ENCODE results near the gene TRPV6.

TRPV6 gene

GRCh38 chr7:142871260-142872105, 14.1 kb downstream of the TRPV6 start:
- no peak overlapping the region for H3K4me3 ChIP-seq (ENCODE audit: low read depth, low read length)
- no peak for DNase-seq (ENCODE audit: low read depth)

- DNase-seq (ENCODE audit: low read depth), result no peak
- H3K4me3 ChIP-seq (ENCODE audit: low read depth, low read length), result no peak overlapping the region
These were observed 14.8 kb downstream of the TRPV6 start for GRCh38 chr7:142870566-142871259.

- no peak for DNase-seq (ENCODE audit: low read depth)
- no peak overlapping the region for H3K4me3 ChIP-seq (ENCODE audit: low read depth, low read length)
These were observed 15.4 kb downstream of the TRPV6 start for GRCh38 chr7:142870147-142870559.

DNA sequence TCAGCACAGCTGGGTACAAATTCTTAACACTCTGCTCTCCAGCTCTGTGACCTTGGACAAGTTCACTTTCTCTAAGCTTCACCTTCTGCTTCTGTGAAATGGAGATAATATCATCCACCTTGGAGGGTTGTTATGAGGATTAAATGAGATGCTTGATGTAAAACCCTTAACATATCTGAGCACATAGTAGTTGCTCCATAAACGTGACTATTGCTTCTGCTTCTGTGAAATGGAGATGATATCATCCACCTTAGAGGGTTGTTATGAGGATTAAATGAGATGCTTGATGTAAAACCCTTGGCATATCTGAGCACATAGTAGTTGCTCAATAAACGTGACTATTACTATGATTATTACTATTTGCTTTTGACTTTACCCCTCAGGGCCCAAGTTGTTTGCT, 16.1 kb downstream of the TRPV6 start:
- DNase-seq (ENCODE audit: low read depth), result no peak
- no peak overlapping the region for H3K4me3 ChIP-seq (ENCODE audit: low read depth, low read length)

DNA sequence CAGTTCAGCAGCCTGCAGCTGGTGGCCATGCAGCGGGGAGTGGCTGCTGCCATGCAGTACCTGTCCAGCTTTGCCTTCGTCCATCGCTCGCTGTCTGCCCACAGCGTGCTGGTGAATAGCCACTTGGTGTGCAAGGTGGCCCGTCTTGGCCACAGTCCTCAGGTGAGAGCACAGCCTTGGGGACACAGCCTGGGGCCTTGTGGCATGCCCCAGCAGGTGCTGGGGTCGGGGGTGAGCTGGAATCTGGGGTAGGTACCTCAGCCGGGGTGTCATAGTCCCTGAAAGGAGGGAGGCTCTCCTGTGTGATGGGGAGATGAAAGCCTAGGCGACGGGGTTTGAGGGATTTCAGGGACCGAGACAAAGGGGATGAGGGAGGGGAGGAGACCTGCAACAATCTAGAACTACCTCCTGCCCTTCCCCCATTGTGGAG, 16.5 kb downstream of the TRPV6 start:
- H3K4me3 ChIP-seq (ENCODE audit: low read depth, low read length), result no peak overlapping the region
- DNase-seq (ENCODE audit: low read depth), result no peak

GRCh38 chr7:142868188-142868985, 17.2 kb downstream of the TRPV6 start:
- DNase-seq (ENCODE audit: low read depth), result no peak
- no peak overlapping the region for H3K4me3 ChIP-seq (ENCODE audit: low read depth, low read length)

DNA sequence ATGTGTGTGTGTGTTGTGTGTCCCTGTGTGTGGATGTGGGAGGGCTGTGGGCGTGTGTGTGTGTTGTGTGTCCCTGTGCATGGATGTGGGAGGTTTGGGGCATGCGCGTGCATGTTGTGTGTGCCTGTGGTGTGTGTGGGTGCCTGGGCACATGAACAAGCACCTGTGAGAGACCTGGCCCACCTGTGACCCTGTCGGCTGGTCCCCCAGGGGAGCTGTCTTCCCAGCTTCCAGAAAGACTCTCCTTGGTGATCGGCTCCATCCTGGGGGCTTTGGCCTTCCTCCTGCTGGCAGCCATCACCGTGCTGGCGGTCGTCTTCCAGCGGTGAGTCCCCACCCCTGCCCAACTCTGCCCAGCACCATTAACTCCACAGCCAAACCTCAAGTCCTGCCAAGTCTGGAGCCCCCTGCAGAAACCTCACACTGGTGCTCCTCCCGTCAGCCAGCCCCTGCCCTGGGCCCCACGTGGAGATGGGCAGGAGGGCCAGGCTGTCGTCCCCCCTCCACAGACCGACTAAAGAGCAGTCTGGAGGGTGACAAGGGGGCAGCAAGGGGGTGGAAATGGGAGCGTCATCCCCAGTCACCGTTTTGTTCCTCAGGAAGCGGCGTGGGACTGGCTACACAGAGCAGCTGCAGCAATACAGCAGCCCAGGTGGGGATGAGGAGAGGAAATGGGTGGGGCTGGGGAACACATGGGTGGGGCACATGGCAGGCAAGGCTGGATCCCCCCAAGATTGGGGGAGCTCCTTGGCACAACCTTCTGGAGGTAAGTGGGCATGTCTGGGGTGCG, 18.0 kb downstream of the TRPV6 start:
- no peak for DNase-seq (ENCODE audit: low read depth)

DNA sequence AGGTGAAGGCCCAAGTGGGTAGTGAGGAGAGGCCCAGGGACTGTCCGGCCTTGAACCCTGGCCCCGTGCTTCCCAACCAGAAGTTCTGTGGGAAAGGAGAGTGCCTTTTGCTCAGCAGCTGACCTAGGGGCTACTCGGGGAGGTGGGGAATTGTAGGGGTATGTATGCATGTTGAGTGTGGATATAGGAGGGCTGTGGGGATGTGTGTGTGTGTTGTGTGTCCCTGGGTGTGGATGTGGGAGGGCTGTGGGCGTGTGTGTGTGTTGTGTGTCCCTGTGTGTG, 18.5 kb downstream of the TRPV6 start:
- H3K4me3 ChIP-seq (ENCODE audit: low read depth, low read length), result no peak overlapping the region
- DNase-seq (ENCODE audit: low read depth), result no peak

More for the DNA sequence above, 18.0 kb downstream of the TRPV6 start:
- no peak overlapping the region for H3K4me3 ChIP-seq (ENCODE audit: low read depth, low read length)

GRCh38 chr7:142866361-142867096, 19.0 kb downstream of the TRPV6 start:
- DNase-seq (ENCODE audit: low read depth), result no peak
- no peak overlapping the region for H3K4me3 ChIP-seq (ENCODE audit: low read depth, low read length)

DNA sequence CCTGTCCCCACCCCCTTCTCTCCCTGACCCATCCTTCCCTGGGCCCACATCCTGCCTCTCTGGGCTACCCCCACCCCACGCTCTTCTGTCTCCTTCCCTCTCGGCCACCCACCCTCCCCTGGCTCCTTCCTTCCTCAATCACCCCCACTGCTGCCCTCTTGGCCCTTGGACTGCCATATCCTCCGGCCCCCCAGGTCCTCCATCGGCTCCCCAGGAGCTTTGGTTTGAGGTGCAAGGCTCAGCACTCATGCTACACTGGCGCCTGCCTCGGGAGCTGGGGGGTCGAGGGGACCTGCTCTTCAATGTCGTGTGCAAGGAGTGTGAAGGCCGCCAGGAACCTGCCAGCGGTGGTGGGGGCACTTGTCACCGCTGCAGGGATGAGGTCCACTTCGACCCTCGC, 19.8 kb downstream of the TRPV6 start:
- H3K4me3 ChIP-seq (ENCODE audit: low read depth, low read length), result no peak overlapping the region
- DNase-seq (ENCODE audit: low read depth), result no peak

GRCh38 chr7:142864980-142865747, 20.4 kb downstream of the TRPV6 start:
- DNase-seq (ENCODE audit: low read depth), result no peak
- no peak overlapping the region for H3K4me3 ChIP-seq (ENCODE audit: low read depth, low read length)

- DNase-seq (ENCODE audit: low read depth), result no peak
These were observed 21.5 kb downstream of the TRPV6 start for GRCh38 chr7:142863891-142864685.

DNA sequence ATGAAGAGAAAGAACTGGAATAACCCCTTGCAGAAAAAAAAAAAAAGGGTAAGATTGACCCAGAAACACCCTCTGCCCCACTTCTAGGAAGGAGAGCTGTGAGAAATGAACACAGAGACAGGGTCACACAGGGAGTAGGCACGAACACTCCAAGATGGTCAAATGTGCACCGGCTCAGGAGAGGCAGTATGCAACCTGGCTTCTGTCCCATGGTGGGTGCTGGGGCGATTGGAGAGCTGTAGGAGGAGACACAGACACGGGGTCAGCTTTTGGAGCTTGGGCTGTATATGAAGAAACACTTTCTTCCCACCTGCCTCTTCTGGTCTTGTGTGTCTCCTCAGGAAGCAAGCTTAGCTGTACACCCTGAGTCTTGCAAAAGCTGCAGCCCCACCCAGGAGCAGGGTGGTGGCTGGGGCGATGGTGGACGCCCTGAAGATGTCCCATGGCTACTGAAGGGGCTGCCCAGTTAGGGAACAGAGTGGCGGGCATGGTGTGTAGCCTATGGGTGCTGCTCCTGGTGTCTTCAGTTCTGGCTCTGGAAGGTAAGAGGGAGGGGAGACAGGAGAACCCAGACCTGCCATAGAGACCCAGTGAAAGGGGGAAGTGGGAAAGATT, 22.7 kb downstream of the TRPV6 start:
- DNase-seq (ENCODE audit: low read depth), result no peak
- no peak overlapping the region for H3K4me3 ChIP-seq (ENCODE audit: low read depth, low read length)

More at GRCh38 chr7:142863891-142864685, 21.5 kb downstream of the TRPV6 start:
- no peak overlapping the region for H3K4me3 ChIP-seq (ENCODE audit: low read depth, low read length)

GRCh38 chr7:142862351-142862750, 23.2 kb downstream of the TRPV6 start:
- H3K4me3 ChIP-seq (ENCODE audit: low read depth, low read length), result no peak overlapping the region
- no peak for DNase-seq (ENCODE audit: low read depth)

DNA sequence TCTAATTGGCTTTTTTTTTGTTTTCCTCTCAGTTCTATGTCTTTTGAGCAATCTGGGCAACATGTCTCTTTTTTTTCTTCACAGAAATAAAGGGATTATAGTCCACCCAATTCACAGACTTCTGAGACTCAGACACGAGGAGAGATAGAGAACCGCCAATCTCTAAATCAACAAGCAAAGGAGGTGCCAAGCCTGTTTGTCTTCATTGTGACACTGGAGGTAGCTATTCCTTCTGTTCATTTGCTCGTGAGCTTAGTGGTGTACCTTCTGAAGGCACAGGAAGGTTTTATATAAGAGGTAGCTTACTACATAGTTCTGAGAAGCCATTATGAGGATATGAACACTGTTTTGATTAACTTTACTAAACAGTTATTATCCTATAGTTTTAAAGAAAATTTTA, 24.6 kb downstream of the TRPV6 start:
- DNase-seq (ENCODE audit: low read depth), result no peak
- no peak overlapping the region for H3K4me3 ChIP-seq (ENCODE audit: low read depth, low read length)

DNA sequence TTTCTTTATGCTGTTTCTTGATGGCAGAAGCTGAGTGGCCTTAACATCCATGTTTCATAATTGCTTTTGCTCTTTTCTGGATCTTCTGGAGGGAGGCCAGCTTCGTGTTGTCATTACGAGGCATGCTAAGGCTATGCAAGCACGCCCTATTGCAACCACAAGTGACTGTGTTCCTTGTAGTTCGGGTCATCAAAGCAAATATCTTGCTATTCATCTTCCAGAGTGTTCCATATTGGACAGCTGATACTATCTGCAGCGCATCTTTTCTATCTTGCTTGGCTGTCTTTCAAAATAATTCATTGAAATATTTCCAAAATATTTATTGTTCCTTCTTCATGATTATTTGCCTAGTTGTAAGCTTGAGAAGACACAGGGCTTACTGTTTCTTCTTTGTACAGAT, 25.7 kb downstream of the TRPV6 start:
- DNase-seq (ENCODE audit: low read depth), result peak; percentile 55
- no peak overlapping the region for H3K4me3 ChIP-seq (ENCODE audit: low read depth, low read length)

DNA sequence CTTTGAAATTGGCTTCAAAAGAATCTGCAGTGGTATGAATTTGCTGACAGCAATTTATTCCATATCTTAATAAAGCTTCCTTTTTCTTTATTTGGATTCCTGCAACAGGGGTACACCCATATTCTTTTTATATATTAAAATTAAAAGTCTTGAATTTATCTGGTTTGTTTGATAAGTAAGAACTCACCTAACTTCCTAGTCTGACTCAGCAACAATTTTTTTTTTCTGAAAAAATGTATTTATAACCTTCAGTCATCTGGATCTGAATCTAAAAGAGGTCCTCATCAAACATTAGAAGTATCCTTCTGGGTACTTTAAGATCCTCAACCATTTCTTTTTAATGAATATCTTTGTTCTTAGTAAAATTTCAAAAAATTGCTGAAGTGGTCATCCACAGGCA, 26.1 kb downstream of the TRPV6 start:
- DNase-seq (ENCODE audit: low read depth), result no peak

More for the DNA sequence above, 26.1 kb downstream of the TRPV6 start:
- H3K4me3 ChIP-seq (ENCODE audit: low read depth, low read length), result no peak overlapping the region

Measured in skeletal muscle cell (primary cell).